ENCODE results near the gene PTPN1.

Gene PTPN1

GRCh38 chr20:50578061-50578777 is 68.0 kb downstream of the PTPN1 start:
- no peak for DNase-seq

DNA sequence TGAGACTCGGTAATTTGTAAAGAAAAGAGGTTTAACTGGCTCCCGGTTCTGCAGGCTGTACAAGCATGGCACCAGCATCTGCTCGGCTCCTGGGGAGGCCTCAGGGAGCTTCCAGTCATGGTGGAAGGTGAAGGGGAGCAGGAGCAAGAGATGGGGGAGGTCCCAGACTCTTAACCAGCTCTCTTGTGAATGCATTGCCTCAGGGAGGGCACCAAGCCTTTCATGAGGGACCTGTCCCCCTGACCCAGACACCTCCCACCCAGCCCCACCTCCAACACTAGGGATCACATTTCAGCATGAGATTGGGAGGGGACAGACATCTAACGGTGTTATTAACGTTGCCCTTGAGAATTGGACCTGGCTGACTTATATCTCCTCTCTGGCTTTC is 68.6 kb downstream of the PTPN1 start:
- DNase-seq = no peak

- DNase-seq = no peak
Measured at GRCh38 chr20:50579511-50579910, 69.3 kb downstream of the PTPN1 start.

GRCh38 chr20:50580016-50580747 is 70.0 kb downstream of the PTPN1 start:
- peak; percentile 56 for DNase-seq

GRCh38 chr20:50580842-50581544 is 70.8 kb downstream of the PTPN1 start:
- DNase-seq = no peak

GRCh38 chr20:50582092-50582491 is 71.9 kb downstream of the PTPN1 start:
- DNase-seq = no peak

- no peak for DNase-seq
Measured at GRCh38 chr20:50582591-50583234, 72.5 kb downstream of the PTPN1 start.

- DNase-seq = no peak
Measured at GRCh38 chr20:50583442-50584150, 73.4 kb downstream of the PTPN1 start.

- DNase-seq = no peak
Measured at GRCh38 chr20:50584687-50585086, 74.5 kb downstream of the PTPN1 start.

DNA sequence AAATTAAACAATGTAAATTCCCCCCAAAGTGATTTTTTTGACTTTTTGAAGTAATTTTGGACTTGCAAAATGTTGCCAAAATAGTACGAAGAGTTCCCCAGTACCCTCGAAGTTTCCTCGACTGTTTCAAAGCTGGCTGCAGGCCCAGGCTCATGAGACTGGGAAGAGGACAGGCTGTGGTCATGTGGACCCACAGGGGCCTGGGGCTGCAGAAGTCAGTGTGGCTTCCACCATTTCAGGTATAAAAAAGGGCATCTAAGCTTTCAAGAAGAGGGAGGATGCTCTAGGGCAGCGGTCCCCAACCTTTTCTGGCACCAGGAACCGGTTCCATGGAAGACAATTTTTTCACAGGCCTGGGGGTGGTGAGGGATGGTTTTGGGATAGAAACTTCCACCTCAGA is 75.0 kb downstream of the PTPN1 start:
- no peak for DNase-seq

- no peak for DNase-seq
Measured at GRCh38 chr20:50585678-50586077, 75.5 kb downstream of the PTPN1 start.

- no peak for DNase-seq
Measured at GRCh38 chr20:50586531-50587232, 76.5 kb downstream of the PTPN1 start.

GRCh38 chr20:50587291-50587961 is 77.2 kb downstream of the PTPN1 start:
- no peak for DNase-seq

GRCh38 chr20:50588034-50588736 is 78.0 kb downstream of the PTPN1 start:
- DNase-seq = peak; percentile 44

DNA sequence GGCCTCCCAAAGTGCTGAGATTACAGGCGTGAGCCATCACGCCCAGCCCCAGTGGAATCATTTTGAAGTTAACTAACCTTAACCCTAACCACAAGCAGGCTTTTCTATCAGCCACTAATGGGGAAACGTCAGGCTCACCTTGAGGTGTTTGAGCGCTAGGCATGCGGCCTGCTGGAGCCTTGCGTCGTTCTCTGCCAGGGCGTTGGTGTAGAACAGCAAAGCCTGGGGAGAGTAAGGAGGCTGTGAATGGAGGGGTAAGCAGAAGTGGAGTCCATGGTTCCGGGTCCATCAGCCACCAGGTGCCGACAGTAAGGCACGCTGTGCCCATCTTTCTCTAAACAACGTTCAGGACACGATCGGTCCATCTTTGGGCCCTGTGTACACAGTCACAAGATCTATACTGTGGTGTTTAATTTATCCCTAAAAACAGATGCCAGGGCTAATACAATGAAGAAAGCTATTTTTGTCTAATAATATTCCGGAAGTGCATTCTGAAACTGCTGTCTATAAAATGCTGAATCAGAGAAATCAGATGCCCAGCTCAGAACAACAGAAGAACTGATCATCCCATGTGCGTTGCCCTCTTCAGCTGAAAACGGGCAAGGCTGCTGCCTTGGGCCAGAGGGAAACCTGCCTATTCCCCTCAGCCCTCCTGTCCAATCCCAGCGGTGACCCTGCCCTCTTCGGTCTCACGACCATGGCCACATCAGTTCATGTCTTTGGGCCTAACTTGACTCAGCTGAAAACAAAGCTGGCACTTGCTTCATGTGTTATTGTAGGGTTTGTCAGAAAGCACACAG is 79.6 kb downstream of the PTPN1 start:
- no peak for DNase-seq

DNA sequence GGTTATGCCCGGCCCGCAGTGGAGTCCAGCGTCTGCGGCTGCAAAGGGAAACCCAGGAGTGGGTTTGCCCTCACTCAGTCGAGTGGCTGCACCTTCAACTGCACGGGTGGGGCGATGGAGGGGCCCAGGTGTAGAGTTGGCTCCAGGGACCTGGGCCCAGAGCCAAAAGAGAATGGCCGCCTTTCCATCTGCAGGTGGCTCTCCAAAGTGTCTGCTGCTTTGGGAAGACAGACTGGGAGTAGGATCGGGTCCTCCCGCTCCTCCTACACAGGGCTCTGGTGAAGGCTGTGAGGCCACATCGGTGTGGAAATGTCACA is 80.1 kb downstream of the PTPN1 start:
- no peak for DNase-seq

DNA sequence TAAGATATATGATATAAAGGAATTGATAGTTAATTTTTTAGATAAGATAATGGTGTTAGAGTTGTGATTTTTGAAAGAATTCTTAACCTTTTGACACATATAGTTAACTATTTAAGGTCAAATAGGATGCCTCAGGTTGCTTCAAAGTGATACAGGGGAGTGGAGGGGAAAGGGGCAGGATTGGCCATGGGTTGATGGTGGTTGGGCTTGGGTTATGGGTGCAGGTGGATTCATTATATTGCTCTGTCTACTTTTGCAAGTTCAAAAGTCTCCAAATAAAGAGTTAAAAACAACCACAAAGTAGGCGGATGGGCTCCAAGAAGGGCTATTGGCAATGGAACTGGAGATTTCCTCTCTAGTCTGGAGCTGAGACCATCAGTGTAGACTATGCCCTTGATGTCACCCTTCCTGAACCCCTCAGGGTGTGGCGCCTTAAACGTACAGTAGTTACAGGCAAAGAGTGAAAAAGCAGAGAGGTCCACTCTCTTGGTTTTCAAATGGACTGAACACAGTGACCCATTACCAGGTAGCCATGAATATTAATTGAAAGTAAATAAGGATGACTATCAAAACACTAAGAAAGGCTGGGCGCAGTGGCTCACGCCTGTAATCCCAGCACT is 81.2 kb downstream of the PTPN1 start:
- DNase-seq = no peak

DNA sequence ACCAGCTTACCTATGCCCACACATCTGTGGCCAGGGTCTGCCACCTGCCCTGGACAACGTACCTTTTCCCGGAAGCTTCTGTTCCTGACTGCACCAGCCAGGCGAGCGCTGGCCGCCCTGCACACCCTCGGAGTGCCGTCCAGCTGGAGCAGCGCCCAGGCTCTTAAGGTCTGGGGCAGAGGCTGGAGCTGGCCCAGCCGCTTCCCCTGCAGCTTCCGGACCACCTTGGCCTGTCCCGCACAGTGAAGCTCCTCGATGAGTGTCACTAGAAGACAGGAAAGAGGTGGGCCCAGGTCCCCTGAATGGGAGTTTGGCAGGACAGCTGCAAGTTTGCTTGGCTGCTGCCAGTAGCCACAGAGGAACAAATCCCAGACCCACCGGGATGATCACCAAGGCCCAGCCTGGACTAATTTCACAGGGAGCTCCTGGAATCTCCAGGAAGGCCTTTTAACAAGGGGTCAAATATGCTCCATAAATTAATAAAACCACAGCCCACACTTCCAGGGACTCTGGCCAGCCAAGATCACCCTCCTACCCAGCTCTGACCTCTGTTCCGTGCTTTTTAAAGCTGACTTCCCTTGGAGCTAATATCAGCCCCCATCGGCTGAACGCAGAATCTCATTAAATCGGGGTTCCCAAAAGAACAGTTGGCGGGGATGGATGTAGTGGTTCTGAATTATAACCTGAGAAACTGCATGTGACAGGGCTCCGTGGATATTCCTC is 82.3 kb downstream of the PTPN1 start:
- no peak for DNase-seq

GRCh38 chr20:50593005-50593335 is 82.8 kb downstream of the PTPN1 start:
- DNase-seq = no peak
